Activated CD8-positive, alpha-beta memory T cell treated with anti-CD3 and anti-CD28 coated beads, Interleukin-2, amount 50 U/mL, for 24 hours (primary cell): Measurements from ENCODE around the gene LRRC15.

Experiments used
- DNase-seq: peaks from one replicate; pipeline ENCODE4 v3.0.0-alpha.2; 2020; ENCODE audit errors: extremely low read depth

Gene LRRC15

DNA sequence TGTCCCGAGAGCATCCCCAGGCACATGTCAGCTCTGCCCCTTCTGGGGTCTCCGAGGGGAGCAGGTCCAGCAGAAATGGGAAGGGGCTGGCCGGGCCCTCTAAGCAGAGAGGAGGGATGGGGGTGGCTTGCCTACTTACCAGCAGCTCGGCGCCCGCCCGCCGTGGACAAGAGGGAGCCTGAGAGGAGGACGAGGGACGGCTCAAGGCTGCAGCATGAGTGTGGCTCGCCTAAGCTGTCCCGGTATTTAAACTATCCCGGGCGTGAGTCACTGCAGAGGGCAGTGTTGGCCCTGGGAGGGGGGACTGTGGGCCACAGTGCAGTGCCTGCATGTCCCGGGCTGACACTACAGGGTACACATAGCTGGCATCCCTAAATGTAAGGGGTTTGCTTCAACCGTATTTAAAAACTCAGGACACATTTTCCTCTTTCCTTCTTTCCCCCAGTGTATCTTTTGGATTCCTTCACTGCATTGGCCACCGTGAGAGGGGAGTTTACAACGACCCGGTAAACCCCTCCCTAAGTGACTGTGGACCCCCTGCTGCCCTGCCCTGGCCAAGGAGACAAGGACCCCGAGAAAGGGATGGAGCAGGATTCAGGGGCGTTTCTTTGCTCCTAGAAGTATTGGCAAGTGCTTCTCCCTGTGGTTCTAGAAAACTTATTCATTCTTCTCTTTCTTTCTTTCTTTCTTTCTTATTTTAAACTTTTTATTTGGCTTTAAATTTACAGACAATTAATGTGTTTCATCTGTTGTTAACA, at the start of gene LRRC15:
LRRC15 (minus strand) TSS at position 222 of the 758 bp plus-strand sequence. CDS start 8,700 bp downstream, outside the sequence.
- DNase-seq = no peak

DNA sequence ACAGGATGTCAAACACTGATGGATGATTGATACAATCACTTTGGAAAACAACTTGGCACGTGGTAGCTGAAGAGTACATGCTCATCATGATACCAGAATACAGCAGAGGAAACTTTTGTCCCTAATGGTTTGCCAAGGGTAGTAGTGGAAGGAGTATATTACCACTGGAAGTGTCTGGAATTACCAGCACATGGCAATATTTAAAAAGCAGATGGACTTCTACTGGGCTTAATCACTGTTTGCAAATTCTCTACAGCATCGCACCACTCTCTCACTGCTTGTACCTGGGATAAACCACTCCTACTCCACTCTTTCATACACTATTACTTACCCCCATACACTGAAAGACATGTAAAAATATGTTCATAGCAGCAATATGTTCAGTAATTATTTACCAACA, 49.1 kb upstream of the LRRC15 start:
- DNase-seq = no peak

DNA sequence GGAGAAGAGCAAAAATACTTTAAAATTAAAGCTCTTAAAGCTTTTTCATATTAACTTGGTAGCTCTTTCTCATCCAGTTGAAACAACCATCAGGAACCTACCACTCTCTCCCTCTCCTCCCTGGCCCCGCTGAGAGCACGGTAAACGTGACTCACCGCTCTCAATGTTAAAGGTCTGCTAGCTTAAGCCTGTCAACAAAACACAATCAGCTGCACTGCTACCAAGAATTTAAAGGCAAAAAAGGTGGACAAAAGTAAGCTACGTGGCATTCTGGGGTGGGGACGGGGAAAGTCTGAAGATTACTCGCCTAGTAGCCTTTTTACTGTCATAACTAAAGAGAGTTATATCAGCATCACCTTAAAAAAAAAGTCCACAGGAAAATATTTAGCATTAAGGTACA, 37.9 kb upstream of the LRRC15 start:
- no peak for DNase-seq

DNA sequence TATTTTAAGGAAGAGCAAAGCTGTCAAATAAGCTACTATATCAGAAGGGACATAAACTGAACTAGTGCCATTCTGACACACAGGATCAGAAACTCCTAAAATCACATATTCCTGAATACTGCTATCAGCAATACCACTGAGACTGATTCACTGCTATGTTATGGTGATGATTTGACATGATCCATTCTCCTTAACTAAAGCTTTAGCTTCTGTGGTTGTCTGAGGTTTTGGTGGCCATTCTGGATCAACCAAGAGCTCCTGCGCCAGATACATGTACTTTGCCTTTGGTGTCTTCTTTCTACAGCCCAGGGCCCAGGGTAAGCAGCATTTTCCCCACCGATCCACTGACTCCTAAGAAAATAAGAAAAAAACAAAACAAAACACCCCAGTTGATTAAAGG, 36.2 kb upstream of the LRRC15 start:
- DNase-seq = no peak

DNA sequence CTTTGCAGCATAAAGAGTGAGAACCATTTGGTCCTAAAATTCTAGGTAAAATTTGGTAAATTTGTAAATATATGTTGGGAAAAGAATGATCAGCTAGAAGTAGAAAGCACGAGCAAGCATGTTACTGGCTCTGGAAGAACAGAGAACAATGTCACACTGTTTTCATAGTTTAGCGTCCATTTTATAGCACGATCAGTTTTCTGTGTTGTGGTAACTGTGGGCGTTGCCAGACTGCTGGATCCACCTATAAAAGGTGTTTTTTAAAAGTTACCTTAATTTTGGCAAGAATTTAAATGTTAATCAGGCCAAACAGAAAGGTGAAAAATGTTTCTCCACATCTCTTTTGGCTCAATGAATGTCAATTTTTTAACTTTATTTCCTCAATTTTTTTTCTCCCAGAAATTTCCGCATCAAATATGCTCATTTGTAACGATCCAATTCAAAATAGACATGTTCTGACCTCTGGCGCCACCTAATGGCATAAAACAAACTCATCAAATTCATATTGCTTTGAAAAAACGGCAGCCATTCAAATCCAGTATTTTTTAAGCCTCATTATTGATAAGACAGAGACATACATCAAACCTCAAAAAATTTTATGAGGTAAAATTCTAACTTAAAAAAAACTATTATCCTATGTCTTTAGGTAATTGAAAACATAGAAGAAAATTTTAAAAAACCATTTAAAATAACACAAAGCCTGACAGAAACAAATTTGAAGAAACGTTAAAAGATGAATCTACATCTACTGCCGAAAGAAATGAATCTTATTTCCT, 35.0 kb upstream of the LRRC15 start:
- DNase-seq = no peak

DNA sequence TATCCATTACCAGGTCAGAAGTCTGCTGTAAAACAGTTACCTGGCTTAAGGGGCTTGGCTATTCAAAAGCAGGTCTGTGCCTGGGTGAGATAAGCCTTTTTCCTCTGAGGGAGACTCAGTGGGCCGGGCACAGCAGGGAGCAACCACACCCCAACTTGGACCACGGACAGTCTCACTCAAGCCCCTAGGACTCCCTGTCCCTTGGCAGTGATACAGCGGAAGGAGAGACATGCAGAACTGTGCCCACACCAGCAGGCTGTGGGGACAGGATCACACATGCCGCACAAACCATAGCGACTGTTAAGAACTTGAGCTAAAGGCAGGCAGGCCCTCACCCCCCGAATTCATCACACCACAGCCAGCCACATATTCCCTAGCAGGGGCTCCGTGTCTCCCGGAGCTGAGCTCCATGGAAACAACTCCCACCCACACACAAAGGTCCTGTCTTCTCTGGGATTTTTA, 32.4 kb upstream of the LRRC15 start:
- no peak for DNase-seq

DNA sequence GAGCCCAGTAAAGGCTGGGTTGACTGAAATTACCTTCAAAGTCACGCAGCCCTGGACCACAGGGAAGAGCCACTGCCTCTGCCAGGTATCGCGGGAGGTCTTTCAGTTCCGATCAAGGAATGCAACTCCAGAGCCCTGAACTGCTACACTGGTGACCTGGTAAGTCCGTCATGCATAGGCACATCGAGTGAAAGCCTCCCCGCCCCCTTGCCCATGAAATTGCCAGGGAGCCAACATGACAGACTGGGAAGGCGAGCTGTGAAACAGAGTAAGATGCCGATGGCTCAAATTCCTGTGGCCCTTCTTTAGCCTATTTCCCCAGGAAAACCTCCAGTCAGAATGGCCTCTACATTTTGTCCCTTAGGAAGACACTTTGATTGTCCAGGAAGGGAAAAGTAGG, 31.8 kb upstream of the LRRC15 start:
- no peak for DNase-seq

DNA sequence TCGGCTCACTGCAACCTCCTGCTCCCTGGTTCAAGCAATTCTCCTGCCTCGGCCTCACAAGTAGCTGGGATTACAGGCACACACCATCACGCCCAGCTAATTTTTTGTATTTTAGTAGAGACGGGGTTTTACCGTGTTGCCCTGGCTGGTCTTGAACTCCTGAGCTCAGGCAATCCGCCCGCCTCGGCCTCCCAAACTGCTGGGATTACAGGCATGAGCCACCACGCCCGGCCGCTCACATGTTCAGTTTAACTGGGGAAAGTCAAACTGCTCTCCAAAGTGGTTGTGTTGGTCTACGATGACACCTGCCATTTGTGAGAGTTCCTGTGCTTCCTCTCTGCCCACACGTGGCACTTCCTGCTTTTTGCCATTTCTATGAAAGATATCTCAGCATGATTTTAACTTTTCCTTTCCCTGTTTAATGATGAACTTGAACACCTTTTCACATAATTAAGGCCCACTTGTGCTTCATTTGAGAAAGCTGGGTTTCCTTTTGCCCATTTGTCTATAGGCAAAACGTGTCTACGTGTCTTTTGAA, 30.4 kb upstream of the LRRC15 start:
- no peak for DNase-seq

DNA sequence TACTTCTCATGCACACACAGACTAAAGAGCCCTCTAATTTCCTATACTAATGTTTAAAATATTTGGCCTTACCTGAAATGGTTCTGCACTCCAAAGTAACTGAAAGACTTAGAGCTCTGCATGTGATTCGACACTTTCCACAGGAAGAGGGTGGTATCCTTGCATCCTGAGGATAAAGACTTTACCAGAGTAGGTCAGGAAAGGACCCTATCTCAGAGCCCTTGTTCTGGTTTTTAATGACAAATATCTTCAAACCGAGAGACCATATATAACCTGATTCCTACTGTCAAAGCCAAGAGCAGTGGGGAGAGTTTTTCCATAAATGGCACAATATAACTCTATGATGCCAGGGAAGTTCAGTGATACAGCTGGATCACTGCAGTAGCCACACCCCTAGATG, 29.6 kb upstream of the LRRC15 start, which contains the start of gene GP5:
GP5 (minus strand) TSS at position 101 of the 400 bp plus-strand sequence. CDS start 984 bp downstream, outside the sequence.
- no peak for DNase-seq

DNA sequence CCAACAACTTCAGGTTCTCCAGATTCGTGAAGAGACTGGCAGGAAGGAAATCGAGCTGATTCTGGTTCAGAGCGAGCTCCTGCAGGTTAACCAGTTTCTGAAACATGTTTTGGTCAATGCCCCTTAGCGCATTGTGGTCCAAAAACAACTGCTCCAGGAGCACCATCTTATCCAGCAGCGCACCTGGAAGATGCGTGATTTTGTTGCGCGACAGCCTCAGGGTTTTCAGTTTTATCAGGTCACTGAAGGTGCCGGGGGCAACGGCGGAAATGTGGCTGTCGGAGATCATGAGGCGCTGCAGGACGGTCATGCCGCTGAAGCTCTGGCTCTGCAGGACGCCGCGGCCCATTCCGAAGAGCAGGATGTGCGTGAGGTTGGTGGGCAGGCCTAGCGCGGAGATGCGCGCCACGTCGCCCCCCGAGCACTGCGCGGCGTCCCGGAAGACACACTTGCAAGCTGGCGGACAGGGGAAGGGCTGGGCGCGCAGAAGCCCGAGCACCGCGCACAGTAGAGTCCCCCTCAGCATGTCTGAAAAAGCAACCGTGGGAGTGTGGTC, 28.3 kb upstream of the LRRC15 start:
- DNase-seq = no peak

DNA sequence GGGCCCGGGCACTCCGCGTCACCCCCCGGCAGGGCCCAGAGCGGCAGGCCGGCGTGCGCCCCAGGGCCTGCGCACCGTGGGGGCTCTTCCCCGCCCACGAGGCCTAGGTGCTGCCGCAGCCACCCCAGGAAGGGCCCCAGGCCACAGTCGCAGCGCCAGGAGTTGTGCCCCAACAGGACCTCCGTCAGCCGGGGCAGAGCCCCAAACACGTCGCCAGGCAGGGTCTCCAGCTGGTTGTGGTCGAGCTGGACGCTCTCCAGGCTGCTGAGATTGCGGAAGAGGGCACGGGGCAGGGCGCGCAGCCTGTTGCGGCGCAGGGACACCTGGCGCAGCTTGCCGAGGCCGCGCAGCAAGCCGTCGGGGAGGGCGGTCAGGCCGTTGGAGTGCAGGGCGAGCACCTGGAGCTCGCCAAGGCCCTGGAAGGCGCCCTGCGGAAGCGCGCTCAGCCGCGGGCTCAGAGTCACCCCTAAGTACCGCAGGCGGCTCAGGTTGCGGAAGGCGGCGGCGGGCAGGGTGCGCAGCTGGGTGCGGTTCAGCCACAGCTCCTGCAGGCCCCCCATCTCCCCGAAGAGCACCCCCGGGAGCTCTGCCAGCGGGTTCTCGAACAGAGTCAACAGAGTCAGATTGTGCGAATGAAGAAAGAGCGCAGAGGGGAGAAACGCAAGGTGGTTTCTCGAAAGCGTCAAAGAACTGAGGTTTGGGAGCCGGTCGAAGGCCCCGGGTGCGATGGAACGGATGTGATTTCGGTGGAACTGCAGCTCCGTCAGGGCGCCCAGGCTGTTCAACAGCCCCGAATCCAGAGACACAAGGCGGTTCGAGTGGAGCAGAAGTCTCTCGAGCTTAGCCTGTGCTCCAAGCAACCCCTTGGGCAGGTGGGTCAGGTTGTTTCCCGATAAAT, 27.6 kb upstream of the LRRC15 start:
- DNase-seq = no peak

DNA sequence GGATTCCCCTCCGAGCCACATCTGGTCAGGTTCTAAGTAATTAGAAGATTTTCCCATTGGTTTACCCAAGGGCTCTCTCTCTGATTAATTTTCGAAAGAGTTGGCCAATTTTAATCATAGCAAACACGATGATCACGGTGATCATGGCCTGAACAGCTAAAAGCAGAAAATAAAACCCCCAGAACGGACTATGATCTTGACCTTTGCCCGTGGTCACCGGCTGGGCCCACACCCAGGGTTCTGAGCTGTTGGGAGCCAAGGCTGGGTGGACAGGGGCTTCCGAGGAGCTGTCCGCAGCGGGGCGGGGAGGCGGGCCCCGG, 27.0 kb upstream of the LRRC15 start:
- no peak for DNase-seq

DNA sequence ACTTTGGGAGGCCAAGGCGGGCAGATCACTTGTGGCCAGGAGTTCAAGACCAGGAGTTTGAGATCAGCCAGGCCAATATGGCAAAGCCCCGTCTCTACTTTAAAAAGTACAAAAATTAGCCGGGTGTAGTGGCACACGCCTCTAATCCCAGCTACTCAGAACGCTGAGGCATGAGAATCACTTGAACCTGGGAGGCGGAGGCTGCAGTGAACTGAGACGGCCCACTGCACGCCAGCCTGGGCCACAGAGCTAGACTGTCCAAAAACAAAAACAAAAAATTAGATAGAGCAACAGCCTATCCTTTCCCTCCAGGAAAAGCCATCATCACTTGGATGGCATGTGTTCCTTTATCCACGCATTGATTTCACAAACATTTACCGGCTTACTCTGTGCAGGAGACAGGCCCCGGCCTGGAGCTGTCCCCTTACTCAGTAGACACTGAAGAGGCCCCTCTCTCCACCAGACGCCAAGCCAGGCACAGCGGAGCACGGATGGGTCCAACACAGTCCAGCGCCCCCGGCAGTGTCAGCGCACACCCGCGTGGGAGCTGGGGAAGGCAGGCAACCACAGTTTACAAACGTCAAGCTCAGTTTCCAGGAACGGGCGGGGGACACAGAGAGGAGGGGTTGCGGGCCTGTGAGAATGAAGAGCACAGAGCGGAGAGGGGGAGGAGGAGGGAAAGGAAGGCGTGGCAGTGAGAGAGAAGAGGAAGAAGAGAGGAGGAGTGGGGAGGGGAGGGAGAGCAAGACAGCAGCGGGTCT, 26.4 kb upstream of the LRRC15 start:
- DNase-seq = no peak

DNA sequence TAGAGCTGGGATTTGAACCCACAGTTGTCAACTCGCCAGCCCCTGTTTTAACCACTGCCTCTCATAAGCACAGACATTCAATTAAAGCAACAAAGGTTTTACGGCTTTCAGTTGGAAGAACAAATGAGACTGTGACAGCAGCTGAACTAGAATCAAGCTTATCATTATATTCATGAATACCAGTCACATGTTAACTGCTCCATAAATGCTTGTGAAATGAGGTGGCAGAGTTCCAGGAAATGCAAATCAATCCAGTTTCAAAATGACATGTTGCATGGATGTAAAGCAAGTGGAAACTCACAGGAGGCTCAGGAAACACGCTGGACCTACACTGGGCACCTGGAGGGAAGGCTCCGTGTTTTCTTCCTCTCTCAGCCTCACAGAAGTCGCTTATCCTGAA, 25.7 kb upstream of the LRRC15 start:
- DNase-seq = no peak

DNA sequence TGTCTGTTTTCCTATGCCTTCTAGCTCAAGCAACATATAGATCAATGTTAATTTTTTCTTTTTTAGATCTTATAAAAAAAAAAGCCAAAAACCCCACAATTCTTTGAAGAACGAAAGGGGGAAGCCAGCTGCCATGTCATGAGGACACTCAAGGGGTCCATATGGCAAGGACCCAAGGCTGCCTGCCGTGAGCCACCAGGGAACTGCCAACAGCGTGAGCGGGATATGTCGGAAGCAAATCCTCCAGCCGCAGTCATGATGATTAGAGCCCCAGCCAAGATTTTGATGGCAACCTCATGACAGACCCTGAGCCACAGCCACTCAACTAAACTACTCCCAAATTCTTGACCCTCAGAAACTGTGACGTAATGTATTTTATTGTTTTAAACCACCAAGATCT, 23.0 kb upstream of the LRRC15 start:
- no peak for DNase-seq

DNA sequence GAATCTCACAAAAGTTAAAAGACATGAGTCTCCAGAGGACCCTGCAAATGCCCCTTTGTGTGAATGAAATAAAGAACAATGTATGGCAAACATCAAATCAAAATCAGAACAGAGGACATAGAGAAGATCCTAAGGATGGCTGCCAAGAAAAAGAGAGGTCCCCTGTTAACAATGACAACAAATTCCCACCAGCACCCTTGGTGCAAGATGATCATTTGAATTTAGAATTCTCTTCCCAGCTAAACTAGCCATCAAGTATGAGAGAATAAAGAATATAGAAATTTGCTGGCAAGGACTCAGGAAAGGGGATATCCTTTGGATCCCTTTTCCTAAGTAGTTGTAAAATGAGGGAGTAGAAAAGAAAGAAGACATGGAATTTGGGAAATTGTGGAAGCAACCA, 21.3 kb upstream of the LRRC15 start:
- no peak for DNase-seq

DNA sequence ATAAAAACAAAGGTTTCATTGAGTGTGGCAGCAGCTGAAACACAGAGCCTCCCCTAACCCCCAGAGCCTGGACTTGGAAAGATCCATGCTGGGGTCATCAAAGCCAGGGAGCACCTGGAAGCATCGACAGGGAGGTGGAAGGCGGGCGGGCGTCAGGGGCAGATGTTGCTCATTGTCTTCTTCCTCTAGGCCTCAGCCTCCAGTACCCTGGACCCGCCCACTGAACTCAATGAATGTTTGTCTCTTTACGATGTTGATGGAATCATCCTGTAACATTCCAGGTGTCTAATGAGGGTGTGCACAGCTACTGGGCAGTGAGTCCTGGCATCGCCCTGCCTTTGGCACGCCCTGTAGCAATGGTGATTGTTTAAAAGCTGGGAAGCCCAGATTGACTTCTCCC, 19.7 kb upstream of the LRRC15 start:
- no peak for DNase-seq

DNA sequence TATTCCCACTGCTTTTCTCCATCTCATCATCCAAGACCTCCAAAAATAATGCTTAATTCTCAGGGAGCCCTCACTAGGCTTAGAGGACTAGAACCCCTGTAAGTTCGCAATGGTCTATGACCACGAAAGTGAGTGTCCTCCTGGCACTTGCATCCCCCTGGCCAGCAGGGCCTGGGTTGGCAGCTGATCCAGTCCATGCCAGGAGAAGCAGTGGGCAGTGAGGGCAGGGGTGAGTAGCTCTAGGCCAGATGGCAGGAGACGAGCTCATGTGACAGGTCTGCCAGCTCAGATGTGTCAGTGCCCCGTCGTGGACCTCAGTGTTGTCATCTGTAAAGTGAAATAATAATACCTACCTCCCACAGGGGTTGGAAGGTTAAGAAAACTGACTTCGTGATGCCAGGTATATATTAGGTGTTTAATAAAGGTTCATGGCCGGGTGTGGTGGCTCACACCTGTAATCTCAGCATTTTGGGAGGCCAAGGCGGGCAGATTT, 18.4 kb upstream of the LRRC15 start:
- DNase-seq = no peak

DNA sequence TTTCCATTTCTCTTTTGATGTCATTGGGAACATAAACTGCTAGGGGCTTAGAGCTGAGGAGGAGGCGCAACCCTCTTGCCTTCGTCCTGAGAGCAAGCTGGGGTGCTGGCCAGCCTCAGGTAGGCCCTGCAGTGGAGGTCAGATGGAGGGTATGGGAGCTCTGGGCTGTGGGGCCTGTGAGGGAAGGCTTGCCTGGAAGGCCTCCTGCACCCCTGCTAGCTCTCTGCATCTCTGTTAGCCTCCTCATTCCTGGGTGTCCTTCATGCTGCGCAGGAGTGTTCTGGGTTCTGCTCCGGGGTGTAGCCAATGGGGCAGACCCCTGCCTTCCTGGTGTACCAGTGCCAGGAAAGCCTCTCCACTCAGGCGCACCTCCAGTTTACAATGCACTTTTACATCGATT, 17.7 kb upstream of the LRRC15 start:
- DNase-seq = no peak

DNA sequence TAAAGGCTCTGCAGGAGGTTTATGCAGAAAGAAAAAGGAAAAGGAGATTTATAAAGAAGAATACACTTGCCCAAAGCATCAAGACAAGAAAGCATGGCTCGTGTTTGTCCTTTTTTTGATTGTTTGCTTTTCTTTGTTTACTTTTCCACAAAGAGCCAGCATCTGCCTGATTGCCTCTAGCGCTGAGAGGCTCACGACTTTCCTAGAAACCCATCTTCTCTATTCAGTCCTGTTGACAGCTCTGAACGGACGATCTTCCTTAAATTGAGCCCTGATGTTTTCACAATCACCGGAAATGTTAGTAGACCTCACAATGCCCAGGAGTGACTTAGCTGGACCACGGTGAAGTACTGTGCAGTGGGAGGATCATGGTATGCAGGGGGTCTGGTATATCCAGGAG, 17.1 kb upstream of the LRRC15 start:
- DNase-seq = no peak

DNA sequence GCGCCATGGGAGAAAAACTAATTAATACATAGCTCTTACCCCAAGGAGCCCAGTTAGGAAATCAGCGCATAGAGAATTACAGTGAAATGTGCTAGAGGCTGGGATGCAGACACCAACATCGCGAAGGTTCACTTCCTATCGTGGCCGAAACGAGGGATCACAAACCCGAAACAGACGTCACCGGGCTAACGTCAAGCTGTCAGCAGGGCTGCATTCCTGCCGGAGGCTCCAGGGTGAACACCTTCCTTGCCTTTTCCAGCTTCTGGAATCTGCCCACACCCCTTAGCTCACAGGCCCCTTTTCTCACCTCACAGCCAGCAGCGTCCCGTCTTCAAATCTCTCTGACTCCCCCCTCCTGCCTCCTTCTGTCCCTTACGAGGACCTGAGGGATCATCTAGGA, 16.5 kb upstream of the LRRC15 start:
- no peak for DNase-seq
